GM23248 (cell line): ENCODE measurements around the gene CYP27C1. TPM values are rescaled to one million over a fixed set of nuclear protein-coding genes. Genes with fewer than 3 reads are reported as not detected.
"Not testable (repeated sequence)": the region's sequence is repeated elsewhere in the genome, so short reads cannot be mapped to it uniquely, and the experiment has no call there.

Experiments
- DNase-seq: peaks from one replicate; pipeline ENCODE4 v3.0.0-alpha.2; 2015
- H2AFZ ChIP-seq: fragments of 200-600 bp; sonication (generic); 2 replicates; pipeline ENCODE4 v1.6.1; 2016; ENCODE audit warnings: antibody characterized with exemption
- H3F3A ChIP-seq: fragments of 200-600 bp; sonication (generic); 2 replicates; pipeline ENCODE4 v1.6.1; 2016; ENCODE audit warnings: mild to moderate bottlenecking, antibody characterized with exemption, mixed run types; ENCODE audit not compliant: insufficient read depth
- H3K27ac ChIP-seq: fragments of 200-600 bp; sonication (generic); 2 replicates; pipeline ENCODE4 v1.5.1; 2016; ENCODE audit warnings: mild to moderate bottlenecking
- H3K27me3 ChIP-seq: fragments of 200-600 bp; sonication (generic); replicated peaks from 2 replicates; pipeline ENCODE4 v1.6.1; 2016; ENCODE audit warnings: mild to moderate bottlenecking; ENCODE audit not compliant: insufficient read depth
- H3K36me3 ChIP-seq: fragments of 200-600 bp; sonication (generic); 2 replicates; pipeline ENCODE4 v1.6.1; 2016; ENCODE audit warnings: low read depth, mild to moderate bottlenecking
- H3K4me1 ChIP-seq: fragments of 200-600 bp; sonication (generic); 2 replicates; pipeline ENCODE4 v1.6.1; 2016; ENCODE audit warnings: mild to moderate bottlenecking; ENCODE audit not compliant: insufficient read depth
- H3K4me2 ChIP-seq: fragments of 200-600 bp; sonication (generic); one replicate; pipeline ENCODE4 v1.6.1; 2016; ENCODE audit warnings: mild to moderate bottlenecking; ENCODE audit not compliant: unreplicated experiment
- H3K4me3 ChIP-seq: fragments of 200-600 bp; sonication (generic); 2 replicates; pipeline ENCODE4 v1.5.1; 2016; ENCODE audit warnings: mild to moderate bottlenecking
- H3K79me2 ChIP-seq: fragments of 200-600 bp; sonication (generic); 2 replicates; pipeline ENCODE4 v1.6.1; 2016; ENCODE audit warnings: mild to moderate bottlenecking; ENCODE audit not compliant: insufficient read depth
- H3K9ac ChIP-seq: fragments of 200-600 bp; sonication (generic); 2 replicates; pipeline ENCODE4 v1.6.1; 2016; ENCODE audit warnings: mild to moderate bottlenecking
- H3K9me2 ChIP-seq: fragments of 200-600 bp; sonication (generic); 2 replicates; pipeline ENCODE4 v1.6.1; 2016; ENCODE audit warnings: mixed run types, mild to moderate bottlenecking, moderate library complexity; ENCODE audit not compliant: insufficient read depth
- H3K9me3 ChIP-seq: fragments of 200-600 bp; sonication (generic); one replicate; pipeline ENCODE4 v1.6.1; 2017; ENCODE audit warnings: low read depth
- H4K20me1 ChIP-seq: fragments of 200-600 bp; sonication (generic); 2 replicates; pipeline ENCODE4 v1.6.0; 2016; ENCODE audit not compliant: insufficient read depth
- EZH2 ChIP-seq: fragments of 200-600 bp; sonication (generic); IDR thresholded peaks from 2 replicates; pipeline ENCODE4 v1.6.1; 2018; ENCODE audit warnings: antibody characterized with exemption, mild to moderate bottlenecking; ENCODE audit not compliant: insufficient read depth, poor library complexity, severe bottlenecking
- EZH2phosphoT487 ChIP-seq: fragments of 200-600 bp; sonication (generic); IDR thresholded peaks from 2 replicates; pipeline ENCODE4 v1.6.1; 2018; ENCODE audit warnings: antibody characterized with exemption, moderate library complexity, mild to moderate bottlenecking, low read depth; ENCODE audit not compliant: insufficient read depth
- WGBS, 2 experiments: methylation state at CpG; one replicate each; pipeline ENCODE4 v1.1.6; 2015 to 2017; ENCODE audit warnings: low lambda C conversion rate in 2 of 2, low coverage in 1 of 2; ENCODE audit errors: missing lambda C conversion rate in 2 of 2; 5-methylcytosine and 5-hydroxymethylcytosine counted together
- in situ Hi-C: fragments of 300-500 bp; cut with MboI; formaldehyde crosslinking; loops from 2 replicates; pipeline ENCODE4 v1.15.0; 2020
- polyA plus RNA-seq: library from polyadenylated mRNA; unstranded; fragments of >200 nt; fragmentation: Nextera tagmentation; extraction: Ambion mirVana; gene quantifications from 2 replicates; pipeline ENCODE4 v1.2.1, GENCODE V29; 2016
- total RNA-seq: library from RNA; depleted of rRNA; stranded (reverse); fragments of >200 nt; shearing (Covaris generic); gene quantifications from 2 replicates; pipeline ENCODE4 v1.2.3, GENCODE V29; 2014

Gene CYP27C1
- total and polyA plus RNA-seq, 2 experiments from 2014 or later: 0.65 to 0.73 TPM

DNA sequence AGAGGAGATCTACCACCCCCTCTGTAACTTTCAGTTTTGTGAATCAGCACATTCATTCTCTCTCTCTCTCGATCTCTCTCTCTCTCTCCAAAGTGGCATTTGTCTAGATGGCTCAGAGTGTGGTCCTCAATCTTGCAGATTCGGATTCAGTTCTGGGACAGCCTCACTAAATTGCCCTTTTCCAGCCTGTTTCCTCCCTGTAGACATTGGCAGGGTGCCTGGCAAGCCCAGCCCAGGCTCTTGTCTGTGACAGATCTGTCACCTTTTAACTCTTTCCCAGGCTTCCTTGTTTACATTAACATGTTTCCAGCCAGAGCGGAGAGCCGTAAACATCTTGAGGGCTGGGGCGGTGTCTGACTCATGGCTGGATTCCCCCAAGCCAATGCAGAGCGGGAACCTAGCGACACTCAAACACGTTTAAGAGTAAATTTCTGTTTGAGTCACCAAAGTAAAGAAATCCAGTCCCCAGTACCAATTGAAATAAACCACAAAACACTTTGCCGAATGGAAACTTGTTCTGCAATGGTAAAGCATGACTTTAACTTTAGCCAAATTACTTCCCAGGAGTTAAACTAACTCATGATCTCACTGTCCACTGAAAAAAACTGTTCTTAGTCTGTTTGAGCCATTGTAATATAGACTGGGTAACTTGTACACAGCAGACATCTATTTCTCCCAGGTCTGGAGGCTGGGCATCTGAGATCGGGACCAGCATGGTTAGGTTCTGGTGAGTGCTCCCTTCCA, 6.6 kb upstream of the CYP27C1 start:
- in situ Hi-C loops: no loop called here
- Histone ChIP-seq H3K27ac (peak overlapping the region; percentile 66), H3K79me2 (no peaks in the 10 kb centered on the region), H3K9me2 (no peaks in the 10 kb centered on the region), H3F3A (peaks cover 20% of the 10 kb centered on the region), H3K4me2 (peak overlapping the region; percentile 60), H3K4me3 (peak overlapping the region; percentile 34; the same call in 1 of the 2 replicates), H3K9me3 (no peaks in the 10 kb centered on the region), H3K9ac (peak overlapping the region; percentile 54), H2AFZ (no peak overlapping the region), H3K4me1 (peaks cover 11% of the 10 kb centered on the region), H4K20me1 (no peaks in the 10 kb centered on the region), H3K36me3 (no peaks in the 10 kb centered on the region), H3K27me3 (no peaks in the 10 kb centered on the region)
- peak; percentile 91 for DNase-seq
- no peak for TF ChIP-seq EZH2
- no peak for TF ChIP-seq EZH2phosphoT487
- 29 to 30% methylated on average over 10 of the region's 10 CpGs for WGBS, 2 experiments

DNA sequence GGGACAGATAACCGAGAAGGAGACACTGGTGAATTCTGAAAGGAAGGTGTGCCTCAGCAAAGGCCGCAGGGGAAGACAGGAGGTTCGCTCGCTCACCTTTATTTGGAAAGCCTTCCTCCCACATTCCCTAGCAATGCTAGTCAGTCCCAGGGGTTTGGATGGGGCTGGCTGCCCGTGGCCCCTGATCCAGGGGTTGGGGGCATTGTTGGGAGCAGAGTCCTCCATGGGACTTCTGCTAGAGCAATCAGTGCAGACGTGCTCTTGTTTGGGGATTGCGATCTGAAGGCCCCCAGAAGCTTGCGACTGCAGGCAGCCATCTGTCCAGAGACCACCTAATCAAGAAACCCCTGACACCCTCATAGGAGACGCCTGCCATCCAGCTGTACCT, 6.0 kb upstream of the CYP27C1 start:
- in situ Hi-C loops: no loop called here
- no peak for DNase-seq
- H3K79me2 ChIP-seq: no peaks in the 10 kb centered on the region
- peaks cover 11% of the 10 kb centered on the region for H3K4me1 ChIP-seq
- TF ChIP-seq EZH2phosphoT487: no peak
- no peak for TF ChIP-seq EZH2
- no peaks in the 10 kb centered on the region for H3K9me3 ChIP-seq
- H3K4me3 ChIP-seq: peak overlapping the region; percentile 34; the same call in 1 of the 2 replicates
- peak overlapping the region; percentile 47; the same call in 1 of the 2 replicates for H3K27ac ChIP-seq
- H3K9me2 ChIP-seq: no peaks in the 10 kb centered on the region
- WGBS, 2 experiments: 79 to 81% methylated on average over 9 of the region's 9 CpGs
- H3K27me3 ChIP-seq: no peaks in the 10 kb centered on the region
- no peak overlapping the region for H2AFZ ChIP-seq
- no peaks in the 10 kb centered on the region for H3K36me3 ChIP-seq
- H3K4me2 ChIP-seq: peak overlapping the region; percentile 60
- peaks cover 20% of the 10 kb centered on the region for H3F3A ChIP-seq
- peak overlapping the region; percentile 54 for H3K9ac ChIP-seq
- no peaks in the 10 kb centered on the region for H4K20me1 ChIP-seq

DNA sequence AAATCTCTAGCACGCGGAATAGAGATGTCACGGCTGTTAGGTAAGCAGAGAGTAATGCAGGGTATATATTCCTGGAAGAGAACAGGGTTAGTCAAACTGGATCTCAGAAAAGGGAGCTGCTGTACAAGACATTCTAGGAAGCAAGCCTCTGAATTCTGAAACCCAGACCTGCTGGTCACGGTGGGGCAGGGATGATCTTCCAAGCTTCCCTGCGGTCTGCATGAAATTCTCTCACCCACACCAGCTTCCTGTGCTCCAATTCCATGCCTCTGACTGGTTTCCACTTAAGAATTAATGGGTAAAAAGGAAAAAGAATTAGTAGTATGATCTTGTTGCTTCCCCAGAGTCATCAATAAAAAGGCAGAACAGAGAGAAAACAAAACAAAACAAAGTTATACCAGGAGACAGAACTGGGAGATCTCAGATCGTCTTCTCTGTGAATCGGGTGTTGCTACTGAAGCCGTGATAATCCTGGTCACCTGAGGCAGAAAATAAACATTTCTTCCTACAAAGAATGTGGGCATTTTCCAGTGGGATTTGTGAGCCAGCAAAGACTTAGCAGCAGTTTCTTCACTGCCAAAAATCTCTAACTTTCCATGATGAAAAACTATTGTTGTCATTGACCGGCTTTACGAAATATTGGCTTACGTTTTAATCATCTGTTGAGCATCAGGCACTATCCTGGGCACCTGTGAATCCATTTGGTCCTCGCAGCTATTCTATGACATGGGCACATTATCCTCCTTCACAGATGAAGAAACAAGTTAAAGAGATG, 5.3 kb upstream of the CYP27C1 start:
- 64 to 68% methylated on average over 12 of the region's 12 CpGs for WGBS, 2 experiments
- TF ChIP-seq EZH2: no peak
- H2AFZ ChIP-seq: 0 out of 2 replicates have a peak overlapping the region, but pooled peaks have one; percentile 19
- DNase-seq: peak; percentile 55
- no peaks in the 10 kb centered on the region for H4K20me1 ChIP-seq
- in situ Hi-C loops: no loop called here
- H3K79me2 ChIP-seq: no peaks in the 10 kb centered on the region
- peaks cover 20% of the 10 kb centered on the region for H3F3A ChIP-seq
- H3K27me3 ChIP-seq: no peaks in the 10 kb centered on the region
- no peak overlapping the region for H3K4me3 ChIP-seq
- H3K9me2 ChIP-seq: no peaks in the 10 kb centered on the region
- no peaks in the 10 kb centered on the region for H3K36me3 ChIP-seq
- H3K9ac ChIP-seq: peak overlapping the region; percentile 41; the same call in 1 of the 2 replicates
- peak overlapping the region; percentile 26 for H3K27ac ChIP-seq
- no peaks in the 10 kb centered on the region for H3K9me3 ChIP-seq
- peaks cover 11% of the 10 kb centered on the region for H3K4me1 ChIP-seq
- no peak overlapping the region for H3K4me2 ChIP-seq

DNA sequence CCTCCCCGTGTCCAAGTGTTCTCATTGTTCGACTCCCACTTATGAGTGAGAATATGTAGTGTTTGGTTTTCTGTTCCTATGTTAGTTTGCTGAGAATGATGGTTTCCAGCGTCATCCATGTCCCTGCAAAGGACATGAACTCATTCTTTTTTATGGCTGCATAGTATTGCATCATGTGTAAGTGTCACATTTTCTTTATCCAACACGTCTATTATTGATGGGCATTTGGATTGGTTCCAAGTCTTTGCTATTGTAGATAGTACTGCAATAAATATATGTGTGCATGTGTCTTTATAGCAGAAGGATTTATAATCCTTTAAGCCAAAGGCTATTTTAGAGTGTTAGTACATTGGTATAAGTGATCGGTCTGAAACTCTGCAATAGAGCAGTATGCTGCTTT, 4.0 kb upstream of the CYP27C1 start:
- in situ Hi-C loops, H3K9me3 ChIP-seq, H3K4me3 ChIP-seq, H3K36me3 ChIP-seq, H4K20me1 ChIP-seq, H3K27ac ChIP-seq, H3K79me2 ChIP-seq, DNase-seq, H3K27me3 ChIP-seq, H3K9ac ChIP-seq, H3K9me2 ChIP-seq, H2AFZ ChIP-seq, H3K4me2 ChIP-seq: not testable (repeated sequence)
- 62 to 63% methylated on average over 5 of the region's 5 CpGs for WGBS, 2 experiments
- Histone ChIP-seq H3F3A (peaks cover 20% of the 10 kb centered on the region), H3K4me1 (peaks cover 11% of the 10 kb centered on the region)
